Activated CD4-positive, alpha-beta T cell treated with anti-CD3 and anti-CD28 coated beads, Interleukin-2, amount 10 ng/mL, durations not matched to agents 7 days and 5 days (primary cell): ENCODE data around the gene NDUFS1. TPM values are rescaled to one million over a fixed set of nuclear protein-coding genes. Genes with fewer than 3 reads are reported as not detected.
"Not testable (repeated sequence)": the region's sequence is repeated elsewhere in the genome, so short reads cannot be mapped to it uniquely, and the experiment has no call there.

Experiments used
- CTCF ChIA-PET: fragments of 350-600 bp; sonication (Branson Sonifier 250); formaldehyde crosslinking; loops from one replicate; lab custom pipeline; 2021; ENCODE audit warnings: antibody characterized with exemption; lab: Charles Lee
- POLR2A ChIA-PET: fragments of 350-600 bp; sonication (Branson Sonifier 250); formaldehyde crosslinking; loops from one replicate; lab custom pipeline; 2021; ENCODE audit warnings: antibody characterized with exemption; lab: Charles Lee
- DNase-seq: peaks from one replicate; pipeline ENCODE4 v3.0.0-alpha.2; 2020
- H3K27ac Mint-ChIP-seq: one replicate; pipeline ENCODE4 v1.8.0; 2021; ENCODE audit warnings: mild to moderate bottlenecking, moderate library complexity, mixed read lengths
- H3K27me3 Mint-ChIP-seq: one replicate; pipeline ENCODE4 v1.8.0; 2021; ENCODE audit warnings: mixed read lengths
- H3K36me3 Mint-ChIP-seq: one replicate; pipeline ENCODE4 v1.8.0; 2021; ENCODE audit warnings: low read depth, mixed read lengths
- H3K4me1 Mint-ChIP-seq: one replicate; pipeline ENCODE4 v1.8.0; 2021; ENCODE audit warnings: mixed read lengths
- H3K4me3 Mint-ChIP-seq: one replicate; pipeline ENCODE4 v1.8.0; 2021; ENCODE audit warnings: mild to moderate bottlenecking, moderate library complexity, mixed read lengths
- H3K9me3 Mint-ChIP-seq: one replicate; pipeline ENCODE4 v1.8.0; 2021; ENCODE audit warnings: mixed read lengths
- total RNA-seq, 2 experiments: library from RNA; stranded (reverse); gene quantifications; one replicate each; pipeline ENCODE4 v1.2.3, GENCODE V29; 2021

NDUFS1 gene
- total RNA-seq, 2 experiments from 2014 or later = 58.9 to 64.9 TPM

DNA sequence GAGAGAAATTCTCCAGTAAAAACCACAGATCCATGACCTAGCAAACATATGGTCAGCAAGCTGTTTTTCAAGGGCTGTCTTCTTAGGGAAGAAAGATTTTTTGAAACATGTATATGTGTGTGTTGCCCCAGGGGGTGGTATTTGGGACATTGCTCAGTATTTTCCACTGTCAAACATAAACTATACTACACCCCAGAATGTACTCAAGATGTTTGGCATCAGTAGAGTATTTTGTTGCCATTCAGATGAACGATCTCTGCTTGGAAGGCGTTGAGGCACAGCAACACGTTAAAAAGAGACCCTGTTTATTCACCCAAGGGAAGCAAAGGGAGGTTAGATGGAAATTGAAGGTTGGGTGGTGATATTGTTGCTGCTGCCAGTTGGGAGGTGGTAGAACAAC is 30.4 kb upstream of the NDUFS1 start:
- no peaks in the 10 kb centered on the region for H3K9me3 Mint-ChIP-seq
- H3K36me3 Mint-ChIP-seq = no peaks in the 10 kb centered on the region
- POLR2A ChIA-PET = no interaction called here
- H3K4me1 Mint-ChIP-seq = no peaks in the 10 kb centered on the region
- peaks cover 15% of the 10 kb centered on the region for H3K27me3 Mint-ChIP-seq
- no peak overlapping the region for H3K4me3 Mint-ChIP-seq
- H3K27ac Mint-ChIP-seq = no peak overlapping the region
- DNase-seq = no peak
- CTCF ChIA-PET = interaction anchor here (1.0 kb wide), 1 partner anchor 65 kb away, joined by 3 read pairs; no protein-coding TSS in a partner anchor

DNA sequence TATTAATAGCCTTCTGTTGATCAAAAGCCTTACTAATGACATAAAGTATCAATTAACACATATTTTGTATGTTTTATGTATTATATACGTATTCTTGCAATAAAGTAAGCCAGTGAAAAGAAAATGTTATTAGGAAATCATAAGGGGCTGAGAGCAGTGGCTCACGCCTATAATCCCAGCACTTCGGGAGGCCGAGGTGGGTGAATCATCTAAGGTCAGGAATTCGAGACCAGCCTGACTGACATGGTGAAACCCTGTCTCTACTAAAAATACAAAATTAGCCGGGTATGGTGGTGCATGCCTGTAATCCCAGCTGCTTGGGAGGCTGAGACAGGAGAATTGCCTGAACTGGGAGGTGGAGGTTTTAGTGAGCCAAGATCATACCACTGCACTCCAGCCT is 22.3 kb upstream of the NDUFS1 start:
- H3K27ac Mint-ChIP-seq, DNase-seq, H3K4me1 Mint-ChIP-seq, POLR2A ChIA-PET, H3K4me3 Mint-ChIP-seq, H3K36me3 Mint-ChIP-seq, CTCF ChIA-PET, H3K9me3 Mint-ChIP-seq, H3K27me3 Mint-ChIP-seq: not testable (repeated sequence)

DNA sequence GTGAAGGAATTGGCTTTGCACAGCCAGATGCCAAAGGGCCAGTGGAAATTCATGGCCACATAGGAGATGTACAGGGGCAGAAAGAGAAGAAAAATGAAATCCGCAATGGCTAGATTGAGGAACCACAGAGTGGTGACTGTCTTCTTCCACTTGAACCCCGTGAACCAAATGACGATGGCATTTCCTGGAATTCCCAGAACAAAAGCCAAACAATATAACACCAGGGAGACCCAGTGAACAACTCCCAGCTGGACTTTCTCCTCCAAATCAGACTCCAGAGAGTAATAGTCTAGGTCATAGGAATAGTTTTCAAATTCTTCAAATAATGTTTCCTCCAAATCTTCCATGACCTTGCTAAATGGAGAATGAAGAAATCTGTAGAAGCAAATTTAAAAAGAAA is 17.7 kb upstream of the NDUFS1 start:
- Mint-ChIP-seq H3K27ac (no peak overlapping the region), H3K9me3 (no peaks in the 10 kb centered on the region), H3K4me1 (no peaks in the 10 kb centered on the region), H3K4me3 (no peak overlapping the region), H3K27me3 (peaks cover 3% of the 10 kb centered on the region), H3K36me3 (no peaks in the 10 kb centered on the region)
- ChIA-PET CTCF (no interaction called here), POLR2A (no interaction called here)
- DNase-seq = no peak

DNA sequence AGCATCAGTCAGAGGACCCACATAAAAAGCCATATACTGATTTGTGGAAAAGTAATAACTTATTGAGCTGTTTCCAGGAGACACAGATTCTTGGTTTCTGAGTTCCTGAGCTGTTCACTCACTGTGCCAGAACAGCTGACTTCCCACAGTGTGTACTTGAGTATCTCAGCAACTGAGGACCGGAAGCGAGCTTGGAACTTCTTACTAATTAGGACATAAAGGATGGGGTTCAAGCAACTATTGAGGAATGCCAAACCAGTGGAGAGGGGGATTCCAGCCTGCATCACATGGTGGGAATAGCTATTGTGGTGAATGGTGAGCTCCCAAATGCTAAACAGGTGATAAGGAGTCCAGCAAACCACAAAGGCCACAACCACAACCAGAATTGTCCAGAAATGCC is 16.9 kb upstream of the NDUFS1 start:
- ChIA-PET POLR2A (no interaction called here), CTCF (no interaction called here)
- Mint-ChIP-seq H3K27me3 (peaks cover 3% of the 10 kb centered on the region), H3K36me3 (no peaks in the 10 kb centered on the region), H3K4me3 (no peak overlapping the region), H3K4me1 (no peaks in the 10 kb centered on the region), H3K9me3 (no peaks in the 10 kb centered on the region), H3K27ac (no peak overlapping the region)
- DNase-seq = no peak

DNA sequence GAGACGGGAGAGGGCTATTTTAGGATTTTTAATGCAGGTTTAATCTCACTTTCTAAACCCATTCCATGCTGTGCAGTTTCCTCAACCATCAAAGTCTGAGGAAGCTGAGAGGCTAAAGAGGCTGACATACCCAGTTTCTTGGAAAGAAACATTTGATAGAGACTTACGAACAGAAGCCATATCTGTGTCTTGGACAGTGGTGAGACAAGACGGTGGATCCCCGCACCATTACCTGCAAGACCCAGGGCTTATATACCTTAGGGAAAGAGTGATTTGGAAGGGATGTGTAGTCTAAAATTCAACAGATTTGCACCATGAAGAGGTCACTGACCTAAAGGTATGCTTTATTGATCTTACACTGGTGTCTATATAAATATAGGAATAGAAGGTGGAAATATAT is 13.9 kb upstream of the NDUFS1 start:
- Mint-ChIP-seq H3K9me3 (no peaks in the 10 kb centered on the region), H3K27me3 (peaks cover 3% of the 10 kb centered on the region), H3K27ac (no peak overlapping the region), H3K4me1 (no peaks in the 10 kb centered on the region), H3K4me3 (no peak overlapping the region), H3K36me3 (peaks cover 3% of the 10 kb centered on the region)
- CTCF ChIA-PET = no interaction called here
- no peak for DNase-seq
- POLR2A ChIA-PET = no interaction called here

DNA sequence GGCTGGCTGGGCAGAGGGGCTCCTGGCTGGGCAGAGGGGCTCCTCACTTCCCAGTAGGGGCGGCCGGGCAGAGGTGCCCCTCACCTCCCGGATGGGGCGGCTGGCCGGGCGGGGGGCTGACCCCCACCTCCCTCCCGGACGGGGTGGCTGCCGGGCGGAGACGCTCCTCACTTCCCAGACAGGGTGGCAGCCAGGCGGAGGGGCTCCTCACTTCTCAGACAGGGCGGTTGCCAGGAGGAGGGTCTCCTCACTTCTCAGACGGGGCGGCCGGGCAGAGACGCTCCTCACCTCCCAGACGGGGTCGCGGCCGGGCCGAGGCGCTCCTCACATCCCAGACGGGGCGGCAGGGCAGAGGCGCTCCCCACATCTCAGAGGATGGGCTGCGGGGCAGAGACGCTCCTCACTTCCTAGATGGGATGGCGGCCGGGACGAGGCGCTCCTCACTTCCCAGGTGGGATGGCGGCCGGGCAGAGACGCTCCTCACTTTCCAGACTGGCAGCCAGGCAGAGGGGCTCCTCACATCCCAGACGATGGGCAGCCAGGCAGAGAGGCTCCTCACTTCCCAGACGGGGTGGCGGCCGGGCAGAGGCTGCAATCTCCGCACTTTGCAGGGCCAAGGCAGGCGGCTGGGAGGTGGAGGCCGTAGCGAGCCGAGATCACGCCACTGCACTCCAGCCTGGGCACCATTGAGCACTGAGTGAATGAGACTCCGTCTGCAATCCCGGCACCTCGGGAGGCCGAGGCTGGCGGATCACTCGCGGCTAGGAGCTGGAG is 12.6 kb upstream of the NDUFS1 start:
- H3K9me3 Mint-ChIP-seq, H3K4me1 Mint-ChIP-seq, H3K4me3 Mint-ChIP-seq, H3K36me3 Mint-ChIP-seq, H3K27ac Mint-ChIP-seq, CTCF ChIA-PET, POLR2A ChIA-PET, H3K27me3 Mint-ChIP-seq, DNase-seq: not testable (repeated sequence)

DNA sequence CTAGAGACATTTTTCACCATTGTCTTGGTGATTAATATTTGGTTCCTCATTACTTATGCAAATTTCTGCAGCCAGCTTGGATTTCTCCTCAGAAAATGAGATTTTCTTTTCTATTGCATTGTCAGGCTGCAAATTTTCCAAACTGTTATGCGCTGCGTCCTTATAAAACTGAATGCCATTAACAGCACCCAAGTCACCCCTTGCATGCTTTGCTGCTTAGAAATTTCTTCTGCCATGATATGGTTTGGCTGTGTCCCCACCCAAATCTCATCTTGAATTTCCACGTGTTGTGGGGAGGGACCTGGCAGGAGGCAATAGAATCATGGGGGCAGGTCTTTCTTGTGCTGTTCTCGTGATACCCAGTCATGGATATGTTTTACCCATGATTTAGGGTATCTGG is 9.0 kb upstream of the NDUFS1 start:
- CTCF ChIA-PET, H3K4me3 Mint-ChIP-seq, H3K9me3 Mint-ChIP-seq, DNase-seq, H3K27me3 Mint-ChIP-seq, H3K27ac Mint-ChIP-seq, POLR2A ChIA-PET, H3K4me1 Mint-ChIP-seq: not testable (repeated sequence)
- peaks cover 19% of the 10 kb centered on the region for H3K36me3 Mint-ChIP-seq

DNA sequence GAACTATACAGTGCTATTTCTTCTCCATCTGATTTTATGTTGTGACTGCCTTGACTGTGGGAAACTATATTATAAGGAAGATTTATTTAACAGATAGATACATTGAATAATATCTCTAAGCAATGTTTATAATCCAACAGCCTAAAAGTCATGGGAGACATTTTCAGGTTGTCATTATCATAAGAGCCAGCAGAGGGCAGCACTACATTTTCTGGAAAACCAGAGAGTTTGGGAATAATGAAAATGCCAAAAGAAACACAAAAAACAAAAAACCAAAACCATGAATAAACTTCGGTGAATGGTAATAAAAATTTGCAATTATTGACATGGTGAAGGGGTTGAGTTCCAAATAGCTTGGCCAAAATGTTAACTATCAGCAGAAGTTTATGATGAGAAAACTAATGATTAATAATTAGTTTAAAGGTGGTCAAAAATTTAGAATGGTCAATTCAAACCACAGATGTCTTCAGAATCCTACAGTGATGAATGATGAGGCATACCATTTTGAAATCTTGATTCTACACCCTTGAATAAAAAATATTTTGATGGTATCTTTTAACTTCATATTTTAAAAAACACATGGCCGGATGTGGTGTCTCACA is 5.1 kb upstream of the NDUFS1 start:
- no peak overlapping the region for H3K27ac Mint-ChIP-seq
- peaks cover 48% of the 10 kb centered on the region for H3K36me3 Mint-ChIP-seq
- CTCF ChIA-PET = no interaction called here

DNA sequence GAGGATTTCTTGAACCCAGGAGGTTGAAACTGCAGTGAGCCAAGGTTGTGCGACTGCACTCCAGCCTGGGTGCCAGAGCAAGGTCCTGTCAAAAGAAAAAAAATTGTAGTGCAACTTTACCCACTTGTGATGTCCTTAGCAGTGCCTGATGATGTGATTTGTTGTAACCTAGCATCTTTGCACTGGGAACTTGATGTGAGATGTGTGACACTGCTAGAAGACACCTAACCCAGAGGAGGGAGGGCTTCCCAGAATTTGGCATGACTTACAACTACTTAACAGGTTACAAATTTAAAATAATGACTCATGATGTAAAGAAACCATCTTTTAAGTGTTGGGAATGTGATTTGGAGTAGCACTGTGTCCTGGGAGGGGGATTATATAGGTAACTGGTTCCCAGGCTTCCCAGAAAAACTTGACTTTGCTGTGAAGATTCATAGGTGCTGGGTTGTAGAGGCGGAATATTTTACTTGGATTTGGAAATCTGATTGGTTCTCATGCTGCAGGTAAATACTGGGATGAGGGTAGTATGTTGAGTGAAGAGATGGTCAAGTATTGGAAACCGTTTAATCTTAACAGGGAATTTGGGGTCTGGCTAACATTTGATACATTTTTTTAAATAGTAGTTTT is 4.1 kb upstream of the NDUFS1 start:
- Mint-ChIP-seq H3K9me3 (no peaks in the 10 kb centered on the region), H3K27ac (no peak overlapping the region), H3K27me3 (no peaks in the 10 kb centered on the region), H3K36me3 (peaks cover 50% of the 10 kb centered on the region), H3K4me3 (no peak overlapping the region), H3K4me1 (peaks cover 35% of the 10 kb centered on the region)
- ChIA-PET CTCF (no interaction called here), POLR2A (no interaction called here)
- no peak for DNase-seq

More for the DNA sequence above, 5.1 kb upstream of the NDUFS1 start:
- H3K4me3 Mint-ChIP-seq = no peak overlapping the region
- peak; percentile 37 for DNase-seq
- no peaks in the 10 kb centered on the region for H3K27me3 Mint-ChIP-seq
- POLR2A ChIA-PET = no interaction called here
- peaks cover 34% of the 10 kb centered on the region for H3K4me1 Mint-ChIP-seq
- H3K9me3 Mint-ChIP-seq = no peaks in the 10 kb centered on the region

DNA sequence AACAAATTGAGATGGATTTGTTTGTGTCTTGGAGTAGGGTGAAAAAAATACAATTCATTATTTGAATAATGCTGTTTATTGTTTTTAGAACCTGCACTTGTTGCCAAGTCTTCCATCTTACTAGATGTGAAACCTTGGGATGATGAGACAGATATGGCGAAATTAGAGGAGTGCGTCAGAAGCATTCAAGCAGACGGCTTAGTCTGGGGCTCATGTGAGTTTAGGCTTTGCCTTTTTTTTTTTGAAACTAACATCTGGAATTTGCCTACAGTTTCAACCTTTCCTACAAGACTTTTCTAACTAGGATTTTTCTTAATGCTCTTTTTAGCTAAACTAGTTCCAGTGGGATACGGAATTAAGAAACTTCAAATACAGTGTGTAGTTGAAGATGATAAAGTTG is 3.2 kb upstream of the NDUFS1 start:
- CTCF ChIA-PET = interaction anchor here (1.9 kb wide), 1 partner anchor 77 kb away, joined by 4 read pairs; the partner anchor contains the start of gene INO80D
- H3K27me3 Mint-ChIP-seq, H3K9me3 Mint-ChIP-seq, H3K27ac Mint-ChIP-seq, DNase-seq, POLR2A ChIA-PET, H3K4me3 Mint-ChIP-seq: not testable (repeated sequence)
- Mint-ChIP-seq H3K4me1 (peaks cover 43% of the 10 kb centered on the region), H3K36me3 (peaks cover 52% of the 10 kb centered on the region)

DNA sequence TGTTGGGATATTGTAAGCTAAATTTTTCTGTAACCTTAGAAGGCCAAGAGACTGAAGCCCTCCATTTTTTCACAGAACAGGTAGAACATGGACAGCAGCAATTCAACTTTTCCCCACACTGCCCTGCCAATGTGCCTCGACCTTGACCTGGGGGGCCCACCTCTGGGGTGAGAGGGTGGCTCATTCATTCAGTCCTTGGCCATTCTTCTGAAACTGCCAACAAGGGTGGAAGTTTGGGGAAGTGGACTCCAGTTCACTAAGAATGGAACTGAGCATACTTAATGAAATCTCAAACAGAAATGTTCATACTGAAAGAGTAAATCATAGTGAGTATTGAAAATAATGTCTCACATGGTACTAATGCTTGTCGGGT is 1.5 kb upstream of the NDUFS1 start:
- H3K4me3 Mint-ChIP-seq = peak overlapping the region; percentile 98
- peaks cover 2% of the 10 kb centered on the region for H3K9me3 Mint-ChIP-seq
- H3K27me3 Mint-ChIP-seq = no peaks in the 10 kb centered on the region
- ChIA-PET POLR2A (no interaction called here), CTCF (interaction anchor here (0.7 to 1.9 kb wide), 2 partner anchors 10 to 75 kb away, joined by 3 to 4 read pairs; partner anchors contain the start of gene INO80D)
- H3K4me1 Mint-ChIP-seq = peaks cover 51% of the 10 kb centered on the region
- no peak for DNase-seq
- H3K27ac Mint-ChIP-seq = peak overlapping the region; percentile 98
- H3K36me3 Mint-ChIP-seq = peaks cover 51% of the 10 kb centered on the region

DNA sequence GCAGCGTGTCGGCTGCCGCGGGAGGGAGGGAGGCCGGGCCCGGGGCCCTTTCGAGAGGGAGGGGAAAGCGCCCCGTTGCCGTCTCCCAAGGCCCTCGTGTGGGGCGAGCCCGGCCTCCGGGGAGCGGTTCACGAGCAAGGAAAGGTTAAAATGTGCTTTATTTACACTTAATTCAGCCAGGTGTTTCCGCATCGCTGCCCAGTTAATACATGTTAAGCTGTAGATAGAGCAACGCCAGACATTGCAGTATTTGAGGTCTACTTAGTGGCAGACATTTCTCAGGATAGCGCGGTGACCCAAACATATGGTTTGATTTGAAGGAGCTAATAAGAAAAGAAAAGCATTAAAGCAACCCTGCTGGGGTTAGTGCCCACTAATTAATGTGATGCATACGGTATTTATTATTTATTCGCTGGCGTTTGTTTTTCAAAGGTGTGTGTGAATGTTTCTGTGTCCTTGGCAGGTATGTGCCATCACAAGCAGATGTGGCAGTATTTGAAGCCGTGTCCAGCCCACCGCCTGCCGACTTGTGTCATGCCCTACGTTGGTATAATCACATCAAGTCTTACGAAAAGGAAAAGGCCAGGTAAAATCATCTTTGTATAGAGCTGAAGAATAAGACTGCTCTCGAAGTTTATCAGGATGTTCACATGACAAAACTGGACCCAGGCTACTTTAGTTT is 1.0 kb upstream of the NDUFS1 start:
- peak overlapping the region; percentile 98 for H3K27ac Mint-ChIP-seq
- no peak for DNase-seq
- ChIA-PET POLR2A (no interaction called here), CTCF (interaction anchor here (1.9 kb wide), 1 partner anchor 74 kb away, joined by 4 read pairs; the partner anchor contains the start of gene INO80D)
- H3K4me1 Mint-ChIP-seq = peaks cover 51% of the 10 kb centered on the region
- peaks cover 49% of the 10 kb centered on the region for H3K36me3 Mint-ChIP-seq
- no peaks in the 10 kb centered on the region for H3K27me3 Mint-ChIP-seq
- peaks cover 2% of the 10 kb centered on the region for H3K9me3 Mint-ChIP-seq
- peak overlapping the region; percentile 98 for H3K4me3 Mint-ChIP-seq
